Loucy (cell line): Measurements from ENCODE around the gene SYT13.

Experiments
- H2AFZ ChIP-seq: fragments of 200-600 bp; sonication (generic); 2 replicates; pipeline ENCODE4 v1.6.0; 2016; ENCODE audit warnings: antibody characterized with exemption, mild to moderate bottlenecking, low read length, moderate library complexity
- H3F3A ChIP-seq: fragments of 200-600 bp; 2 replicates; pipeline ENCODE4 v1.6.0; 2016; ENCODE audit warnings: antibody characterized with exemption, low read depth, mild to moderate bottlenecking
- H3K27me3 ChIP-seq: fragments of 200-600 bp; sonication (generic); 2 replicates; pipeline ENCODE4 v1.6.1; 2014; ENCODE audit warnings: low read length, mild to moderate bottlenecking; ENCODE audit not compliant: insufficient read depth, poor library complexity, severe bottlenecking
- H3K36me3 ChIP-seq: fragments of 200-600 bp; sonication (generic); 2 replicates; pipeline ENCODE4 v1.6.1; 2016; ENCODE audit warnings: low read length; ENCODE audit not compliant: insufficient read depth
- H3K4me1 ChIP-seq: fragments of 200-600 bp; sonication (generic); 2 replicates; pipeline ENCODE4 v1.5.1; 2014; ENCODE audit warnings: low read length, mild to moderate bottlenecking; ENCODE audit not compliant: insufficient read depth, poor library complexity, severe bottlenecking
- H3K4me2 ChIP-seq: fragments of 200-600 bp; sonication (generic); 2 replicates; pipeline ENCODE4 v1.6.0; 2014; ENCODE audit warnings: antibody characterized with exemption, low read length, low read depth, mild to moderate bottlenecking; ENCODE audit not compliant: poor library complexity, severe bottlenecking
- H3K4me3 ChIP-seq: fragments of 200-600 bp; sonication (generic); 2 replicates; pipeline ENCODE4 v1.5.1; 2014; ENCODE audit warnings: low read length, mild to moderate bottlenecking, mixed read lengths; ENCODE audit not compliant: poor library complexity, severe bottlenecking
- H3K79me2 ChIP-seq: fragments of 200-600 bp; sonication (generic); 2 replicates; pipeline ENCODE4 v1.6.1; 2014; ENCODE audit warnings: low read length; ENCODE audit not compliant: insufficient read depth
- H3K9ac ChIP-seq: fragments of 200-600 bp; sonication (generic); 2 replicates; pipeline ENCODE4 v1.6.0; 2014; ENCODE audit warnings: mild to moderate bottlenecking, low read depth, low read length, moderate library complexity; ENCODE audit not compliant: poor library complexity, severe bottlenecking
- H3K9me2 ChIP-seq: fragments of 200-600 bp; sonication (generic); replicated peaks from 2 replicates; pipeline ENCODE4 v1.6.1; 2016; ENCODE audit warnings: low read depth, low read length, mixed read lengths
- H3K9me3 ChIP-seq: fragments of 200-600 bp; sonication (generic); 2 replicates; pipeline ENCODE4 v1.6.1; 2014; ENCODE audit warnings: mild to moderate bottlenecking, antibody characterized with exemption, low read length, low read depth; ENCODE audit not compliant: insufficient read depth
- H4K20me1 ChIP-seq: fragments of 200-600 bp; sonication (generic); 2 replicates; pipeline ENCODE4 v1.6.0; 2014; ENCODE audit warnings: antibody characterized with exemption, low read length, mild to moderate bottlenecking; ENCODE audit not compliant: insufficient read depth, poor library complexity, severe bottlenecking
- EZH2phosphoT487 ChIP-seq: fragments of 200-600 bp; IDR thresholded peaks from 2 replicates; pipeline ENCODE4 v1.6.1; 2018; ENCODE audit warnings: antibody characterized with exemption, mild to moderate bottlenecking, moderate library complexity, borderline replicate concordance
- TF ChIP-seq, protein P1 (sequence below): fragments of 200-600 bp; sonication (generic); conservative IDR thresholded peaks from 2 replicates; pipeline ENCODE4 v1.5.1; 2014; ENCODE audit warnings: mild to moderate bottlenecking, antibody characterized with exemption, low read length

The SYT13 gene

DNA sequence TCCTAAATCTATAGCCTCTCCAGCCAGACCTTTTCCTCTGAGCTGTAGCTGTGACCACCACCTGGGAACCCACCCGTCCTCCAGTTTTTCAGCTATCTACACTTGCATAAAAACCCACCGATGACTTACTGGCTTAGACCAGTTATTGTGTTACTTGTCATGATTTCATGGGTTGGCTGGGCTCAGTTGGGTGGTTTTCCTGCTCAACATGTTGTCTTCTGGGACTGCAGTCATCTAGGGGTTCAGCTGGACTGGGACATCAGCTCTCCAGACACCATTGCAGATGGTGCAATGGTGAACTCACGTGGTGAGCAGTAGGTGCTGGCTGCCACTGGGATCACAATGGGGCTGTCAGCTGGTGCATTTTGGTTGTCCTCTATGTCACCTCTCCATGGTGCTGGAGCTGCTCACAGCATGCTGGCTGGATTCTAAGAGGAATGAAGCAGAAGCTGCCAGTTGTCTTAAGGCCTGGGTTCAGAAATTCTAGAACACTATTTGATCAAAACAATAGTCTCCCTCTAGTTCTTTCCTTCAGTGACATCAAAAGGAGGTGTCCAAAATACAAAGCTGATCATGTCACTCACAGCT is 1.3 kb upstream of the SYT13 start:
- no peak overlapping the region for H3K4me2 ChIP-seq
- no peak overlapping the region for H3K9ac ChIP-seq
- no peaks in the 10 kb centered on the region for H3K36me3 ChIP-seq
- peaks cover 5% of the 10 kb centered on the region for H3K4me1 ChIP-seq
- no peak overlapping the region for H3K4me3 ChIP-seq
- no peaks in the 10 kb centered on the region for H3K27me3 ChIP-seq
- no peaks in the 10 kb centered on the region for H3K9me2 ChIP-seq
- TF ChIP-seq, protein P1, sequence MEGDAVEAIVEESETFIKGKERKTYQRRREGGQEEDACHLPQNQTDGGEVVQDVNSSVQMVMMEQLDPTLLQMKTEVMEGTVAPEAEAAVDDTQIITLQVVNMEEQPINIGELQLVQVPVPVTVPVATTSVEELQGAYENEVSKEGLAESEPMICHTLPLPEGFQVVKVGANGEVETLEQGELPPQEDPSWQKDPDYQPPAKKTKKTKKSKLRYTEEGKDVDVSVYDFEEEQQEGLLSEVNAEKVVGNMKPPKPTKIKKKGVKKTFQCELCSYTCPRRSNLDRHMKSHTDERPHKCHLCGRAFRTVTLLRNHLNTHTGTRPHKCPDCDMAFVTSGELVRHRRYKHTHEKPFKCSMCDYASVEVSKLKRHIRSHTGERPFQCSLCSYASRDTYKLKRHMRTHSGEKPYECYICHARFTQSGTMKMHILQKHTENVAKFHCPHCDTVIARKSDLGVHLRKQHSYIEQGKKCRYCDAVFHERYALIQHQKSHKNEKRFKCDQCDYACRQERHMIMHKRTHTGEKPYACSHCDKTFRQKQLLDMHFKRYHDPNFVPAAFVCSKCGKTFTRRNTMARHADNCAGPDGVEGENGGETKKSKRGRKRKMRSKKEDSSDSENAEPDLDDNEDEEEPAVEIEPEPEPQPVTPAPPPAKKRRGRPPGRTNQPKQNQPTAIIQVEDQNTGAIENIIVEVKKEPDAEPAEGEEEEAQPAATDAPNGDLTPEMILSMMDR: no peak
- TF ChIP-seq EZH2phosphoT487: no peak
- H3K9me3 ChIP-seq: no peaks in the 10 kb centered on the region
- no peaks in the 10 kb centered on the region for H3F3A ChIP-seq
- H4K20me1 ChIP-seq: no peaks in the 10 kb centered on the region
- no peaks in the 10 kb centered on the region for H3K79me2 ChIP-seq
- H2AFZ ChIP-seq: no peak overlapping the region

DNA sequence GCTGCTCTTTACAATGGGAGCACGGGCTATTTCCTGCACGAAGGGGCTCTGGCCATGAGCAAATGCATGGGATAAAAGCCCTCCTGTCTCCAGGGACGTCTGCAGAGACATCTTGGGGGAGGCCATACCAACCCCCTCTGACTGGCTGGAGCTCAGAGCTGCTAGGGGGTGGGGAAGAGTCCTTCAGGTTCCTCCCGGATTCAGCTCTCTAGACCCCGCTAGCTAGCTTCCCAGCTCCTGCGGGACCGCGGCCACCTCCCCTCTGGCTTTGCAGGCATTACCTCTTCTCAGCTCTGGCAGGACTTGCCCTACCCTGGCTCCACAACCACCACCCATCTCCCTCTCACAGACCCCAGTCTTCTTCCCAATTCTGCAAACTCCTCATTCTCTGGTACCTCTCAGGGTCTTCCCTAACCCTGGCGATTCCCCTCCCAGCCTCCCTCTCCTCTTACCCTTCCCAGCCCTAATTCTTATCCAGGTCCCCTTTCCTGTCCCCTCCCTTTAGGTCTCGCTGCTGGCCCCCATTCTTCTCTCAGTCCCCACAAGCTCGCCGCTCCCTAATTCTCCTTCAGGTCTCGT is 802 bp downstream of the SYT13 start:
- no peak for TF ChIP-seq EZH2phosphoT487
- Histone ChIP-seq H3K27me3 (no peaks in the 10 kb centered on the region), H3K4me1 (peaks cover 20% of the 10 kb centered on the region), H3K9me3 (no peaks in the 10 kb centered on the region), H2AFZ (no peak overlapping the region), H3F3A (no peaks in the 10 kb centered on the region), H4K20me1 (no peaks in the 10 kb centered on the region), H3K4me3 (no peak overlapping the region), H3K4me2 (no peak overlapping the region), H3K9ac (no peak overlapping the region), H3K36me3 (no peaks in the 10 kb centered on the region), H3K79me2 (no peaks in the 10 kb centered on the region), H3K9me2 (no peaks in the 10 kb centered on the region)

DNA sequence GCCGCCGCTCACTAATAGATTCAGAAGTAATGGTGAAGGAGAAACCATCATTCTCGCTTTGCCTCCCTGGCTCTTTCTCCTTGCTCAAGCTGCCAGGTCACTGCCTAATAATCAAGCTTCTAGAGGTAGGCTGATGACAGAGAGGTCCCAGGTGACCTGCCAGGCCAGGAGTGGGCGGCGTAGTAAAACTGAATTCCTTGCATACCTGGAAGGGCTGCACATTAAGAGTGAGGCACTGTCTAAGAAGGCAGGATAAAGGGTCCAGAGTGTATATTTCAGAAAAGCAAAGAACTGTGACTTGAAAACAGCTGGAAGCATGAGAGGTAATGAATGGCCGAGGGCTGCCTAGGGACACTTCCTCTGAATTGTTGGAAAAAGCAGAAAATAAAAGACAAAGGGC is 4.1 kb downstream of the SYT13 start:
- no peak overlapping the region for H3K9ac ChIP-seq
- no peak overlapping the region for H3K4me2 ChIP-seq
- H4K20me1 ChIP-seq: no peaks in the 10 kb centered on the region
- no peaks in the 10 kb centered on the region for H3F3A ChIP-seq
- H3K27me3 ChIP-seq: no peaks in the 10 kb centered on the region
- TF ChIP-seq EZH2phosphoT487: no peak
- TF ChIP-seq, protein P1: no peak
- no peaks in the 10 kb centered on the region for H3K9me3 ChIP-seq
- H3K4me1 ChIP-seq: peaks cover 27% of the 10 kb centered on the region
- no peaks in the 10 kb centered on the region for H3K9me2 ChIP-seq
- no peak overlapping the region for H2AFZ ChIP-seq
- no peaks in the 10 kb centered on the region for H3K79me2 ChIP-seq
- no peak overlapping the region for H3K4me3 ChIP-seq
- no peaks in the 10 kb centered on the region for H3K36me3 ChIP-seq

DNA sequence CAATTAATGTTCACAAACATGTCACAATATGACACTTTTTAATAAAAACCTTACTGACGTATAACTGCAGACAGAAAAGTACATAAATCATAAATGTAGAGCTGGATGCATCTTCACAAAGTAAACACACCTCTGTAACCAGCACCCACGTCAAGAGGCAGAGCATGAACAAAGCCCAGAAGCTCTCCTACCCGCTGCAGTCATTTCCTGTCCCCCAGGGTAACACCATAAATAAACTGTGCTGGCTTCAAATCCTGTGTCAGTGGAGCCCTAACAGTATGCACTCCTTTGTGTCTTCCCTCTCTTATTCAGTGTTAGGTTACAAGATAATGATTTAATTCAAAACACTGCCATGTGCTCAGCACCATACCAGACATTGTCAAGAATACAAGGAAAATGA is 5.7 kb downstream of the SYT13 start:
- Histone ChIP-seq H3K36me3 (no peaks in the 10 kb centered on the region), H2AFZ (peak overlapping the region; percentile 72), H4K20me1 (no peaks in the 10 kb centered on the region), H3K4me2 (peak overlapping the region; percentile 30), H3K27me3 (no peaks in the 10 kb centered on the region), H3F3A (no peaks in the 10 kb centered on the region), H3K79me2 (no peaks in the 10 kb centered on the region), H3K9me2 (no peaks in the 10 kb centered on the region), H3K9ac (peak overlapping the region; percentile 16), H3K4me3 (no peak overlapping the region), H3K4me1 (peaks cover 29% of the 10 kb centered on the region), H3K9me3 (no peaks in the 10 kb centered on the region)
- TF ChIP-seq, protein P1: no peak
- TF ChIP-seq EZH2phosphoT487: no peak
